Posterior cingulate gyrus (tissue), 11 donors: ENCODE results near the gene PRKAR2A.

Experiments used
- DNase-seq, 10 donors: peaks; one replicate each; pipeline versions ENCODE4 v3.0.0 to v3.0.0-alpha.2; 2020 to 2021; ENCODE audit warnings: mixed read lengths in 3 of 10
- intact Hi-C: fragments of 100-400 bp; cut with DNase I; formaldehyde crosslinking; loops from one replicate; pipeline ENCODE4 v1.15.1; 2023

The PRKAR2A gene

GRCh38 chr3:48700731-48701405 is 146.8 kb downstream of the PRKAR2A start:
- peak in 1 of 10 donors; percentile 16 for DNase-seq
- intact Hi-C loops, result no loop called here

GRCh38 chr3:48698891-48699290 is 148.8 kb downstream of the PRKAR2A start:
- intact Hi-C loops, result no loop called here
- DNase-seq, result peak in 2 of 10 donors; percentile 7 to 19

- intact Hi-C loops, result no loop called here
- DNase-seq, result peak in 1 of 10 donors; percentile 3
Measured at GRCh38 chr3:48697952-48698351, 149.7 kb downstream of the PRKAR2A start.

- intact Hi-C loops, result no loop called here
- DNase-seq, result no peak
Measured at GRCh38 chr3:48696601-48697000, 151.1 kb downstream of the PRKAR2A start.
